HG02763 (cell line): ENCODE data around the gene ANKRD34B.
"Not testable (repeated sequence)": the region's sequence is repeated elsewhere in the genome, so short reads cannot be mapped to it uniquely, and the experiment has no call there.

ENCODE experiments used
- ATAC-seq: cut with Tn5 transposase; IDR thresholded peaks from one replicate; pipeline ENCODE4 v1.9.1; 2021; ENCODE audit warnings: mild to moderate bottlenecking, moderate library complexity; ENCODE audit not compliant: unreplicated experiment

The ANKRD34B gene

GRCh38 chr5:80569961-80570786 is at the start of gene ANKRD34B:
Gene ANKRD34B (minus strand): TSS chr5:80570280. CDS start chr5:80560019, 10,261 bp downstream.
- ATAC-seq, result no peak

GRCh38 chr5:80619086-80619485 is 49.0 kb upstream of the ANKRD34B start:
- ATAC-seq, result no peak

GRCh38 chr5:80618438-80618837 is 48.4 kb upstream of the ANKRD34B start:
- ATAC-seq, result no peak

- ATAC-seq, result no peak
These were observed 45.3 kb upstream of the ANKRD34B start for GRCh38 chr5:80615266-80615914.

- ATAC-seq, result no peak
These were observed 39.6 kb upstream of the ANKRD34B start for GRCh38 chr5:80609692-80610091.

- no peak for ATAC-seq
These were observed 38.7 kb upstream of the ANKRD34B start for GRCh38 chr5:80608731-80609130.

- peak; percentile 48 for ATAC-seq
These were observed 37.8 kb upstream of the ANKRD34B start for GRCh38 chr5:80607832-80608231.

- ATAC-seq, result no peak
These were observed 37.3 kb upstream of the ANKRD34B start for GRCh38 chr5:80607343-80607742.

GRCh38 chr5:80600943-80601693 is 31.0 kb upstream of the ANKRD34B start:
- no peak for ATAC-seq

GRCh38 chr5:80597500-80597899 is 27.4 kb upstream of the ANKRD34B start:
- no peak for ATAC-seq

- ATAC-seq, result no peak
These were observed 24.7 kb upstream of the ANKRD34B start for GRCh38 chr5:80594810-80595209.

- ATAC-seq, result no peak
These were observed 22.7 kb upstream of the ANKRD34B start for GRCh38 chr5:80592761-80593160.

- no peak for ATAC-seq
These were observed 22.0 kb upstream of the ANKRD34B start for GRCh38 chr5:80592105-80592504.

- no peak for ATAC-seq
These were observed 21.3 kb upstream of the ANKRD34B start for GRCh38 chr5:80591352-80591751.

GRCh38 chr5:80590766-80591165 is 20.7 kb upstream of the ANKRD34B start:
- no peak for ATAC-seq

GRCh38 chr5:80588858-80589540 is 18.9 kb upstream of the ANKRD34B start:
- ATAC-seq, result no peak

GRCh38 chr5:80584770-80585169 is 14.7 kb upstream of the ANKRD34B start:
- no peak for ATAC-seq

GRCh38 chr5:80580291-80580690 is 10.2 kb upstream of the ANKRD34B start:
- ATAC-seq, result not testable (repeated sequence)

- no peak for ATAC-seq
These were observed 9.0 kb upstream of the ANKRD34B start for GRCh38 chr5:80579050-80579449.

- no peak for ATAC-seq
These were observed 7.6 kb upstream of the ANKRD34B start for GRCh38 chr5:80577707-80578106.

- no peak for ATAC-seq
These were observed 6.3 kb upstream of the ANKRD34B start for GRCh38 chr5:80576383-80576782.
